ENCODE results near the gene HS3ST4. TPM values are rescaled to one million over a fixed set of nuclear protein-coding genes. Genes with fewer than 3 reads are reported as not detected.

The HS3ST4 gene
- polyA plus RNA-seq (2011; rRNA removed), result not detected in 2 replicates
- polyA minus RNA-seq (2011; rRNA and poly(A)+ RNA removed), result not detected in 2 replicates

GRCh38 chr16:25691519-25692091 is at the start of gene HS3ST4:
Gene HS3ST4 (plus strand): TSS chr16:25691959.
- ChIA-PET CTCF (no interaction called here), POLR2A (no interaction called here)
- DNase-seq (ENCODE audit: low read depth, low spot score), result no peak
- TF ChIP-seq, protein P1, sequence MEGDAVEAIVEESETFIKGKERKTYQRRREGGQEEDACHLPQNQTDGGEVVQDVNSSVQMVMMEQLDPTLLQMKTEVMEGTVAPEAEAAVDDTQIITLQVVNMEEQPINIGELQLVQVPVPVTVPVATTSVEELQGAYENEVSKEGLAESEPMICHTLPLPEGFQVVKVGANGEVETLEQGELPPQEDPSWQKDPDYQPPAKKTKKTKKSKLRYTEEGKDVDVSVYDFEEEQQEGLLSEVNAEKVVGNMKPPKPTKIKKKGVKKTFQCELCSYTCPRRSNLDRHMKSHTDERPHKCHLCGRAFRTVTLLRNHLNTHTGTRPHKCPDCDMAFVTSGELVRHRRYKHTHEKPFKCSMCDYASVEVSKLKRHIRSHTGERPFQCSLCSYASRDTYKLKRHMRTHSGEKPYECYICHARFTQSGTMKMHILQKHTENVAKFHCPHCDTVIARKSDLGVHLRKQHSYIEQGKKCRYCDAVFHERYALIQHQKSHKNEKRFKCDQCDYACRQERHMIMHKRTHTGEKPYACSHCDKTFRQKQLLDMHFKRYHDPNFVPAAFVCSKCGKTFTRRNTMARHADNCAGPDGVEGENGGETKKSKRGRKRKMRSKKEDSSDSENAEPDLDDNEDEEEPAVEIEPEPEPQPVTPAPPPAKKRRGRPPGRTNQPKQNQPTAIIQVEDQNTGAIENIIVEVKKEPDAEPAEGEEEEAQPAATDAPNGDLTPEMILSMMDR (IDR thresholded peaks at IDR 0.05; ENCODE audit: low read depth, low read length), result no peak
- Histone ChIP-seq H3K4me3 (ENCODE audit: low read depth, low read length) (no peak within 1 kb of the TSS), H3K27me3 (ENCODE audit: control insufficient read depth, insufficient read depth, low read length) (peaks cover 11% of the 10 kb centered on the region), H3K9me3 (ENCODE audit: control insufficient read depth, insufficient read depth, low read length) (no peaks in the 10 kb centered on the region), H3K27ac (ENCODE audit: low read depth, low read length) (no peak within 1 kb of the TSS)

DNA sequence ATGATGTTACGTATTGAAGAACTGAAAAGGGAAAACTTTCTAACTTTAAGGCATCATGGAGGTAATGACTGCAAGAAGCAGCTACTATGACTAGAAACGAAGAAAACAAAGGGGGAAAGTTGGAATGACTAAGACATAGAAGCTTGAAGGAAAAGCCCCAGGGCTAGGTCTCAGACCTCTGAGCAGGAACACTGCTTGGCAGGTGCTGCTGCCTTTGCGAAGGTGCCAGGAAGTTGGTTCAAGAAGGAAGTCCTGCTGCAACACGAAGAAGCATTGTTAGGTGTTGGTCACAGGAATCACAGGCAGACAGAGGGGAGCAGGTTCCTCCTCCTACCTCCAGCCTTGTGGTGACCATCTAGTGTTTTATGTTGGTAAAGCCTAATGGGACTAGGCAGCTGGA is 48.1 kb upstream of the HS3ST4 start:
- TF ChIP-seq, protein P1 (IDR thresholded peaks at IDR 0.05; ENCODE audit: low read depth, low read length), result no peak
- CTCF ChIA-PET, result no interaction called here
- Histone ChIP-seq H3K4me3 (ENCODE audit: low read depth, low read length) (no peak overlapping the region), H3K27me3 (ENCODE audit: control insufficient read depth, insufficient read depth, low read length) (no peaks in the 10 kb centered on the region), H3K27ac (ENCODE audit: low read depth, low read length) (no peak overlapping the region), H3K9me3 (ENCODE audit: control insufficient read depth, insufficient read depth, low read length) (peaks cover 8% of the 10 kb centered on the region)
- DNase-seq (ENCODE audit: low read depth, low spot score), result no peak
- POLR2A ChIA-PET, result no interaction called here

GRCh38 chr16:25656639-25657038 is 35.1 kb upstream of the HS3ST4 start:
- peaks cover 15% of the 10 kb centered on the region for H3K9me3 ChIP-seq (ENCODE audit: control insufficient read depth, insufficient read depth, low read length)
- no peak overlapping the region for H3K27ac ChIP-seq (ENCODE audit: low read depth, low read length)
- ChIA-PET POLR2A (no interaction called here), CTCF (no interaction called here)
- DNase-seq (ENCODE audit: low read depth, low spot score), result no peak
- H3K4me3 ChIP-seq (ENCODE audit: low read depth, low read length), result no peak overlapping the region
- no peaks in the 10 kb centered on the region for H3K27me3 ChIP-seq (ENCODE audit: control insufficient read depth, insufficient read depth, low read length)
- TF ChIP-seq, protein P1 (IDR thresholded peaks at IDR 0.05; ENCODE audit: low read depth, low read length), result no peak

- H3K9me3 ChIP-seq (ENCODE audit: control insufficient read depth, insufficient read depth, low read length), result no peaks in the 10 kb centered on the region; the same call in none of the 2 replicates
- ChIA-PET POLR2A (no interaction called here), CTCF (no interaction called here)
- H3K27me3 ChIP-seq (ENCODE audit: control insufficient read depth, insufficient read depth, low read length), result no peaks in the 10 kb centered on the region
- no peak for DNase-seq (ENCODE audit: low read depth, low spot score)
- TF ChIP-seq, protein P1 (IDR thresholded peaks at IDR 0.05; ENCODE audit: low read depth, low read length), result no peak
- H3K4me3 ChIP-seq (ENCODE audit: low read depth, low read length), result no peak overlapping the region
- H3K27ac ChIP-seq (ENCODE audit: low read depth, low read length), result no peak overlapping the region
Observed at GRCh38 chr16:25676820-25677219, 14.9 kb upstream of the HS3ST4 start.

DNA sequence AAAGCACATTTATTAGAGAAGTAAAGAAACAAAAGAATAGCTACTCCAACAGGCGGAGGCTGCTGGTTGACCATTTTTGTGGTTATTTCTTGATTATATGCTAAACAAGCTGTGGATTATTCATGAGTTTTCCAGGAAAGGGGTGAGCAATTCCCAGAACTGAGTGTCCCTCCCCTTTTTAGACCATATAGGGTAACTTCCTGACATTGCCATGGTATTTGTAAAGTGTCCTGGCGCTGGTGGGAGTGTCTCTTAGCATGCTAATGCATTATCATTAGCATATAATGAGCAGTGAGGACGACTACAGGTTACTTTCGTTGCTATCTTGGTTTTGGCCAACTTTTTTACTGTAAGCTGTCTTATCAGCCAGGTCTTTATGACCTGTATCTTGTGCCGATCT is 12.2 kb upstream of the HS3ST4 start:
- ChIA-PET POLR2A (no interaction called here), CTCF (no interaction called here)
- TF ChIP-seq, protein P1 (IDR thresholded peaks at IDR 0.05; ENCODE audit: low read depth, low read length), result no peak
- Histone ChIP-seq H3K9me3 (ENCODE audit: control insufficient read depth, insufficient read depth, low read length) (no peaks in the 10 kb centered on the region; the same call in 1 of the 2 replicates), H3K4me3 (ENCODE audit: low read depth, low read length) (no peak overlapping the region), H3K27ac (ENCODE audit: low read depth, low read length) (no peak overlapping the region), H3K27me3 (ENCODE audit: control insufficient read depth, insufficient read depth, low read length) (no peaks in the 10 kb centered on the region)
- DNase-seq (ENCODE audit: low read depth, low spot score), result no peak
